ENCODE data around the gene CENATAC.

GRCh38 chr11:119056421-119056999, 58.6 kb downstream of the CENATAC start:
- TF ChIP-seq CTCF (conservative IDR thresholded peaks at IDR 0.05; ENCODE audit: low read length), result no peak
- TF ChIP-seq EZH2phosphoT487 (IDR thresholded peaks at IDR 0.05; ENCODE audit: borderline replicate concordance), result no peak
